Uterus (tissue), 2 donors: Measurements from ENCODE around the gene DMRTB1.

Experiments used
- POLR2A ChIP-seq, 2 donors: fragments of 450-650 bp; IDR thresholded peaks; one replicate each; pipeline ENCODE4 v1.6.1; 2016; ENCODE audit warnings: antibody characterized with exemption in 2 of 2, mild to moderate bottlenecking in 1 of 2, moderate library complexity in 1 of 2
- TF ChIP-seq, protein P1 (sequence below), 4 experiments: fragments of 200-600 bp in 2 of 4; fragments of 450-650 bp in 2 of 4; sonication (generic) in 2 of 4; IDR thresholded peaks; one replicate each; pipeline ENCODE4 v1.5.1; 2016 to 2019; ENCODE audit warnings: antibody characterized with exemption in 4 of 4, mild to moderate bottlenecking in 2 of 4, moderate library complexity in 1 of 4

DNA sequence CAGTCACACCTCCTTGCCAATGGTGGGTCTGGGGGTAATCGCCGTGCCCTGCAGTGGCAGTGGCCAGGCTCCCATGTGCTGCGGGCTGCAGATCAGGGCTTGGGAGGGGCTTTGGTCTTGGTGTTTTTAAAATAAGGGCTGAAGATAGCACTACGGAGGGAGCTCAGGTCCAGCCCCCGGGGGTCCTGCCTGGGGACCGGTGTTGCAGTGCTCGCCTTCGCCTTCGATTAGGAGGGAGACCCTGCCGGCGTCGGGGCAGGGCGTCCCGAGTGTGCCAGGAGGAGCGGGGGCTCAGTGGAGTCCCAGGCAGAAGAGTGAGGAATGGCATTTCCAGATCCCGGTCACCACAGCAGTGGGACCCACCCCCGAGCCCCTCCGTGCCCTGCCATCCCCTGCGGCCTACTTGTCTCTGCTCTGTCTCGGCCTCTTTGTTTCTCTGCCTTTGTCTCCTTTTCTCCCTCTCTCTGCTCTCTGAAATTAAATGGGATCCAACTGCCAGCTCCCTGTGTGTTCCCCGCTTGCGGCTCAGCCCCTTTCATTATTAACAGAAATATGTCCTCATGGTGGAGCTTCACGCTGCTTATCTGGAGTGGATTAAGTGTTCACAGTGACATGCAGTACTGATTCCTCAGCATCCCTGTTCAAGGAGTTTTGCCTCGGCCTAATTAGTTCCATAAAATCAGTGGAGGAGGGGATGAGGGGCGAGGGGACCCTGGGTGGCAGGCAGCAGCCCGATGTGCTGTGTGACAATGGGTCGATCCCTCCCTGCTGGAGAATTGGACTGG is 44.4 kb downstream of the DMRTB1 start:
- TF ChIP-seq POLR2A (IDR thresholded peaks at IDR 0.05) = no peak
- TF ChIP-seq, protein P1, sequence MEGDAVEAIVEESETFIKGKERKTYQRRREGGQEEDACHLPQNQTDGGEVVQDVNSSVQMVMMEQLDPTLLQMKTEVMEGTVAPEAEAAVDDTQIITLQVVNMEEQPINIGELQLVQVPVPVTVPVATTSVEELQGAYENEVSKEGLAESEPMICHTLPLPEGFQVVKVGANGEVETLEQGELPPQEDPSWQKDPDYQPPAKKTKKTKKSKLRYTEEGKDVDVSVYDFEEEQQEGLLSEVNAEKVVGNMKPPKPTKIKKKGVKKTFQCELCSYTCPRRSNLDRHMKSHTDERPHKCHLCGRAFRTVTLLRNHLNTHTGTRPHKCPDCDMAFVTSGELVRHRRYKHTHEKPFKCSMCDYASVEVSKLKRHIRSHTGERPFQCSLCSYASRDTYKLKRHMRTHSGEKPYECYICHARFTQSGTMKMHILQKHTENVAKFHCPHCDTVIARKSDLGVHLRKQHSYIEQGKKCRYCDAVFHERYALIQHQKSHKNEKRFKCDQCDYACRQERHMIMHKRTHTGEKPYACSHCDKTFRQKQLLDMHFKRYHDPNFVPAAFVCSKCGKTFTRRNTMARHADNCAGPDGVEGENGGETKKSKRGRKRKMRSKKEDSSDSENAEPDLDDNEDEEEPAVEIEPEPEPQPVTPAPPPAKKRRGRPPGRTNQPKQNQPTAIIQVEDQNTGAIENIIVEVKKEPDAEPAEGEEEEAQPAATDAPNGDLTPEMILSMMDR (IDR thresholded peaks at IDR 0.05) = no peak
